ENCODE measurements around the gene FAM149A.

DNA sequence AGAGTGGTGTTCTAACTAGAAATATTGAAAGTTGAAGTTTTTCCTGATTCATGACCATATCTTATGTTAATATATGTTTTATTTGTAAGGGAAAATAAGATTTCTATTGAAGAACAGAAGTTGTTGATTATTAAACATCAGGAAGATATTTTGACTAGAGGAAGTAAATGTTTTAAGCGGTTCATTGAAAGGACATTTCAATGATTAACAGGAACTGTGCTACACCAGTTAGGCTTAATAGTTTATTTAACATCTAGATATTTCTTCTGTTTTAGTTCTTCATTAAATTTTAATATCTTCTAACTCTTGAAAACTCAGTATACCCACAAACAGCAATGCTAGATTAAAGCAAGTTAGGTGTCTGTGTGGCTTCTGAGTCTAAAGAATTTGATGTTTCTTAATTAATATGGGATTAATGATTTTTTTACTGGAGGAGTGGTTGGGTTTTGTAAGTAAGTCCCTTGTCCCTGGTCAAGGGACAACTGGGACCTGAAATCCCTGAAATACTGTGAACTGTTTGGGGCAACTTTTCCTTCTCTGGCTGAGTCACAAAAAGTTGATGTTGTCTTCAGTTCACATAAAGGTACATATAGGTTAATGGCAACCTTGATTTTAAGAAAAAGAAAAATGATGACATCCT is 44.0 kb downstream of the FAM149A start:
- TF ChIP-seq, protein P1, sequence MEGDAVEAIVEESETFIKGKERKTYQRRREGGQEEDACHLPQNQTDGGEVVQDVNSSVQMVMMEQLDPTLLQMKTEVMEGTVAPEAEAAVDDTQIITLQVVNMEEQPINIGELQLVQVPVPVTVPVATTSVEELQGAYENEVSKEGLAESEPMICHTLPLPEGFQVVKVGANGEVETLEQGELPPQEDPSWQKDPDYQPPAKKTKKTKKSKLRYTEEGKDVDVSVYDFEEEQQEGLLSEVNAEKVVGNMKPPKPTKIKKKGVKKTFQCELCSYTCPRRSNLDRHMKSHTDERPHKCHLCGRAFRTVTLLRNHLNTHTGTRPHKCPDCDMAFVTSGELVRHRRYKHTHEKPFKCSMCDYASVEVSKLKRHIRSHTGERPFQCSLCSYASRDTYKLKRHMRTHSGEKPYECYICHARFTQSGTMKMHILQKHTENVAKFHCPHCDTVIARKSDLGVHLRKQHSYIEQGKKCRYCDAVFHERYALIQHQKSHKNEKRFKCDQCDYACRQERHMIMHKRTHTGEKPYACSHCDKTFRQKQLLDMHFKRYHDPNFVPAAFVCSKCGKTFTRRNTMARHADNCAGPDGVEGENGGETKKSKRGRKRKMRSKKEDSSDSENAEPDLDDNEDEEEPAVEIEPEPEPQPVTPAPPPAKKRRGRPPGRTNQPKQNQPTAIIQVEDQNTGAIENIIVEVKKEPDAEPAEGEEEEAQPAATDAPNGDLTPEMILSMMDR (conservative IDR thresholded peaks at IDR 0.05; ENCODE audit: low read length), result no peak
- no peak for TF ChIP-seq EZH2phosphoT487 (IDR thresholded peaks at IDR 0.05; ENCODE audit: borderline replicate concordance)

All from Loucy (cell line).